Kidney capillary endothelial cell (primary cell): Measurements from ENCODE around the gene HAPSTR1.
"Not testable (repeated sequence)": the region's sequence is repeated elsewhere in the genome, so short reads cannot be mapped to it uniquely, and the experiment has no call there.

Experiments used
- DNase-seq: peaks from one replicate; pipeline ENCODE4 v3.0.0-alpha.2; 2018; ENCODE audit warnings: low spot score

Gene HAPSTR1, protein sequence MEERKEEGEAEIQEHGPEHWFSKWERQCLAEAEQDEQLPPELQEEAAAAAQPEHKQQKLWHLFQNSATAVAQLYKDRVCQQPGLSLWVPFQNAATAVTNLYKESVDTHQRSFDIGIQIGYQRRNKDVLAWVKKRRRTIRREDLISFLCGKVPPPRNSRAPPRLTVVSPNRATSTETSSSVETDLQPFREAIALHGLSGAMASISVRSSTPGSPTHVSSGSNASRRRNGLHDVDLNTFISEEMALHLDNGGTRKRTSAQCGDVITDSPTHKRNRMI

GRCh38 chr16:9090960-9091866 lies at the start of gene HAPSTR1:
TSS of gene HAPSTR1 (plus strand) at chr16:9091644. CDS start at chr16:9092045, 401 bp downstream.
- DNase-seq = peak; percentile 100

DNA sequence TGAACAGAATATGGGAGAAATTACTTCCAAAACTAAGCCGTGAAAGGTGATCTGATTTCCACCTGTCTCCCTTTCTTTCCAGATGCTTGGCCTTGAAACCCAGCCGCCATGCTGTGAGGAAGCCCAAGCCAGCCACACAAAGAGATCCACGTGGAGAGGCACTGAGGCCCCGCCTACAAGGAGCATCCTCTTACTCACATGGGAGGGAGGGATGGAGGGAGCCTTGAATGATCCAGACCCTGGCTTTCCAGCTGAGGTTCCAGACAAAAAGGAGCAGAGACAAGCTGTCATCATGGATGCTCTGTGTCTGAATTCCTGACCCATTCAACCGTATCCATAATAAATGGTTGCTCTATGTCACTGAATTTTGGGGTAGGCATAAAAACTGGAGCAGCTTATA lies 48.9 kb upstream of the HAPSTR1 start:
- no peak for DNase-seq

- DNase-seq = no peak
Measured at GRCh38 chr16:9042964-9043680, 48.3 kb upstream of the HAPSTR1 start.

- DNase-seq = not testable (repeated sequence)
Measured at GRCh38 chr16:9045562-9045961, 45.9 kb upstream of the HAPSTR1 start.

GRCh38 chr16:9046667-9047055 lies 44.8 kb upstream of the HAPSTR1 start:
- DNase-seq = no peak

- DNase-seq = peak; percentile 99
Measured at GRCh38 chr16:9047689-9048301, 43.6 kb upstream of the HAPSTR1 start.

DNA sequence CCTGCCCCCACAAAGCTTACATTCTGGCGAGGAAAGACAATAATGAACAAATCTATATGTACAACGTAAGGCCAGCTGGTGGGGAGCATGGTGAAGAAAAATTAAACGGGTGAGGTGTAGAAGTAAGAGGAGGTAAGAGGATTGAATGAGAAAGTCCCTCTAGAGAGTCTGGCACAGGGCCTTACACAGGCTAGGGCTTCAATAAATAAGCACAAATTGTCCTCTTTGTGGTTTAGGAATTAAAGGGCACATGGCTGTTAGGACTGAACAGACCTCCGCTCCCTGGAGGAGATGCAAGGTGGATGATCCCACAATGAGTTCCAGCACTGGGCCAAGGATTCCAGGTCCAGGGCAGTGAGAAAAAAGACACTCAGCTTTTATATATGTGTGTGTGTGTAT lies 43.1 kb upstream of the HAPSTR1 start:
- no peak for DNase-seq

DNA sequence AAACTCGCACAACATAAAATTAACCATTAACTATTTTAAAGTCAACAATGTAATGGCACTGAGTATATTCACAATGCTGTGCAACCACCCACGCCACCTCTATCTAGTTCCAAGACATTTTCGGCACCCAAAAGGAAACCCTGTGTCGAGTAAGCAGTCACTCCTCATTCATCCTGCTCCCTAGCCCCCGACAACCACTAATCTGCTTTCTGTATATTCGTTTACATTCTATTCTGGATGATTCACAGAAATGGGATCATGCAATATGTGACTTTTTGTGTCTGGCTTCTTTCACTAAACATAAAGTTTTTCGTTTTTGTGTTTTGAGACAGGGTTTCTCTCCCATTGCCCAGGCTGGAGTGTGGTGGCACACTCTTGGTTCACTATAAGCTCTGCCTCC lies 42.2 kb upstream of the HAPSTR1 start:
- DNase-seq = no peak

- no peak for DNase-seq
Measured at GRCh38 chr16:9050102-9050830, 41.2 kb upstream of the HAPSTR1 start.

DNA sequence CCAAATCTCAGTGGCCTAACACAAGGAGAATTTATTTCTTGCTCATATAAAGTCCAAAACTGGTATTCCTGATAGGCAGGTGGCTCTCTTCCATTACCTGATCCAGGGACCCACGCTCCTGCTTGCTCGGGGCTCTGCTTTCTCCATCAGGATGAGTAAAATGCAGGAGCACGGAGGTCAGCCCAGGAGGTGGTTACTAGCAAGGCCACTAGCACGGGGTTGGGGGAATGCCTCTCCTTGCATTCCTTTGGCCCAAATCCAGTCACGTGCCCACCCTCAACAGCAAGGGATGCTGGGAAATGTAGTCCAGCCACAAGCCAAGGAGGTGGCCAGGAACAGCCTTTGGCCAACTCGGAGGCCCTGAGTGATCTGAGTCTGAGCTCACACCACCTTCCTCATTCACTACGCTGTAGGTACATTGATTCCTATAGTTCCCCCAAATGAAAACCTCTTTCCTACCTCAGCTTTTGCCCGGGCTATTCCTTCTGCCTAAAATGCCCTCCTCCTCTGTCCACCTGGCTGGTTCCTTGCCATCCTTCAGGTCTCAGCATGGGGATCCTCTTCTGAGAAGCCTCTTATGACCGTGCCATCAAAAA lies 38.3 kb upstream of the HAPSTR1 start:
- DNase-seq = peak; percentile 69

- no peak for DNase-seq
Measured at GRCh38 chr16:9054460-9054859, 37.0 kb upstream of the HAPSTR1 start.

- no peak for DNase-seq
Measured at GRCh38 chr16:9055115-9055514, 36.3 kb upstream of the HAPSTR1 start.

- no peak for DNase-seq
Measured at GRCh38 chr16:9055661-9056060, 35.8 kb upstream of the HAPSTR1 start.

- DNase-seq = no peak
Measured at GRCh38 chr16:9056061-9056460, 35.4 kb upstream of the HAPSTR1 start.

- no peak for DNase-seq
Measured at GRCh38 chr16:9058211-9058610, 33.2 kb upstream of the HAPSTR1 start.

DNA sequence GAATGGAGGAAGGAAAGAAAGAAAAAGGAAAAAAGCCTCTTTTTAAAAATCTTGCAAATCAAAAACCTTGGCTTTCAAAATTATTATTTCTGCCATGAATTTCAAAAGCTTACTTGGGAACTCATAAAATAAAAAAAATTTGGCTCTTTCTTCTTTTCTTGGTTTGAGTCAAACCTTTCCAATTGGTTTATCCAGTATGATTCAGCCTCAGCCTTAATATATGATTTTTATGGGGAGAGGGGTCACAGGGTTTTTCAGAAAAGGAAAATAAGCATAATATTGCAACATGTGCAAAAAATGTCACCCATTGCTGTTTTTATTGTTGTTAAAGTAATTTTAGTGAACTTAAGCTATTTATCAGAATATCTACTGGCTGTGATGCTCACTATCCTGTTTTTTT lies 31.2 kb upstream of the HAPSTR1 start:
- DNase-seq = no peak

DNA sequence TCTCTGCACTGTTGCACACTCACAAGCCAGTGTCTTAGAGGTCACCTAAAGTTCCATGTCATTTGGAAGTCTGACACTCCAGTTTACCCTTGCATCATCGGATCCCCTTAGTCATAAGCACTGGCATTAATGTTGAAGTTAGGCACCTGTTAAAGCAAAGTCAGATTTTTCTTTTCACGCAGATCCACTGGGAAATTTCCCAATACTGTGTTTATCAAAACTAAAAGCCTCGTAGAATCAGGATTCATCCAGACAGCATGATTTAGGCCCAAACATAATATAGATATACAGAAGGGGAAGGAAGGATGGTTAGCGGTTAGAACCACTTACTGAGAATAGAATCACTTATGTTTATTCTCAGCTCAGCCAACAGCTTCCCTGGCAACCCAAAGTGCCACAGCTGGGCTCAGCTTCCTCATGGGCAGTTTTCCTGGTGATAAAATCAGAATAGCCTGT lies 30.1 kb upstream of the HAPSTR1 start:
- DNase-seq = no peak

DNA sequence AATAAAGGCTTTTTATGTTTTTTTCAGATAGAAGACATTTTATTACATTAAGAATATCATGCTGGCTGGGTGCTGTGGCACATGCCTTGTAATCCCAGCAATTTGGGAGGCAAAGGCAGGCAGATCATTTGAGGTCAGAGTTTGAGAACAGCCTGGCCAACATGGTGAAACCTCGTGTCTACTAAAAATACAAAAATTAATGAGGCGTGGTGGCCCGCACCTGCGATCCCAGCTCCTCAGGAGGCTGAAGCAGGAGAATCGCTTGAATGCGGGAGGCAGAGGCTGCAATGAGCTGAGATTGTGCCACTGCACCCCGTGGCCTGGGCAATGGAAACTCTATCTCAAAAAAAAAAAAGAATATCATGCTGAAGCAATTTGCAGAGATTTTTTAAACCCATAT lies 29.1 kb upstream of the HAPSTR1 start:
- DNase-seq = no peak

DNA sequence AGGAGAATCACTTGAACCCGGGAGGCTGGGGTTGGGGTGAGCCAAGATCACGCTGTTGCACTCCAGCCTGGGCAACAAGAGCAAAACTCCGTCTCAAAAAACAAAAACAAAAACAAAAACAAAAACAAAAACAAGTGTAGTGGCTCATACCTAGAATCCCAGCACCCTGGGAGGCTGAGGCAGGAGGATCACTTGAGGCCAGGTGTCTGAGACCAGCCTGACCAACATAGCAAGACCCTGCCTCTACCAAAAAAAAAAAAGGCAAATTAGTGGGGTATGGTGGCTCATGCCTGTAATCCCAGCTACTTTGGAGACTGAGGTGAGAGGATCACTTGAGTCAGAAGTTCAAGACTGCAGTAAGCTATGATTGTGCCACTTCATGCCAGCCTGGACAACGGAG lies 26.4 kb upstream of the HAPSTR1 start:
- no peak for DNase-seq

GRCh38 chr16:9068886-9069285 lies 22.6 kb upstream of the HAPSTR1 start:
- no peak for DNase-seq

DNA sequence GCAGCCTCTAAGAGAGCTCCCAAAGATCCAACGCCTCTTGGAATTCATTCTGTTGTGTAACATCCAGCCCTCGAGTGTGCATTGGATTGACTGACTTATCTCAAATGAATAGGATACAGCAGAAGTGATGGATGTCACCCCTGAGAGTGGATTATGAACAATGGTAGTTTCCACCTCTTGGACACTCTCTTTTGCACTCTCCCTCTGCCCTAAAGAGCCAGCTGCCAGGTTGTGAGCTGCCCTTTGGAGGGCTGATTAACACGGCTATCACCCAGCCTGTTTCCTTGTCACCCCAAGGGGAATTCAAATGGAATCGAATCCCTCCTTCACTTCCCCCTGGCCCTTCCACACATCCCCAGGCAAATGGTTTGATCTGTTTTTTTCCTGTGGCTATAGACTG lies 21.2 kb upstream of the HAPSTR1 start:
- no peak for DNase-seq
